Measurements from ENCODE around the gene ZNF512B. TPM values are rescaled to one million over a fixed set of nuclear protein-coding genes. Genes with fewer than 3 reads are reported as not detected.

ZNF512B gene
- total and polyA plus RNA-seq, 2 experiments from 2014 or later = 1.5 to 16.4 TPM

- no peaks in the 10 kb centered on the region for H3K9me3 ChIP-seq (ENCODE audit: low read depth)
- WGBS, 2 experiments (ENCODE audit: low coverage in 1 of 2, low lambda C conversion rate in 2 of 2, missing lambda C conversion rate in 2 of 2) = 68 to 70% methylated on average over 13 of the region's 13 CpGs
- peak overlapping the region; percentile 76 for H3K27ac ChIP-seq
- H3K79me2 ChIP-seq (ENCODE audit: insufficient read depth) = peaks cover 71% of the 10 kb centered on the region
- H3K27me3 ChIP-seq (replicated peaks; ENCODE audit: insufficient read depth) = no peaks in the 10 kb centered on the region
- H2AFZ ChIP-seq = no peak overlapping the region
- peak overlapping the region; percentile 87 for H3K4me2 ChIP-seq (ENCODE audit: unreplicated experiment)
- peaks cover 30% of the 10 kb centered on the region for H3K4me1 ChIP-seq (ENCODE audit: insufficient read depth)
- H3K36me3 ChIP-seq (ENCODE audit: low read depth) = no peaks in the 10 kb centered on the region
- H3F3A ChIP-seq (ENCODE audit: insufficient read depth) = peaks cover 9% of the 10 kb centered on the region
- H4K20me1 ChIP-seq (ENCODE audit: insufficient read depth) = no peaks in the 10 kb centered on the region; the same call in 1 of the 2 replicates
- no peaks in the 10 kb centered on the region for H3K9me2 ChIP-seq (ENCODE audit: insufficient read depth)
- DNase-seq = peak; percentile 24
- TF ChIP-seq EZH2phosphoT487 (IDR thresholded peaks at IDR 0.05; ENCODE audit: insufficient read depth, low read depth) (no peak), EZH2 (IDR thresholded peaks at IDR 0.05; ENCODE audit: insufficient read depth, poor library complexity, severe bottlenecking) (no peak)
- in situ Hi-C loops (cut with MboI) = no loop called here
- peak overlapping the region; percentile 92; the same call in 1 of the 2 replicates for H3K4me3 ChIP-seq
- peak overlapping the region; percentile 94 for H3K9ac ChIP-seq
Observed at GRCh38 chr20:63953764-63954429, 15.8 kb downstream of the ZNF512B start.

GRCh38 chr20:63952769-63953168 is 17.0 kb downstream of the ZNF512B start:
- no peaks in the 10 kb centered on the region for H3K9me3 ChIP-seq (ENCODE audit: low read depth)
- in situ Hi-C loops (cut with MboI) = no loop called here
- H3K27me3 ChIP-seq (replicated peaks; ENCODE audit: insufficient read depth) = no peaks in the 10 kb centered on the region
- DNase-seq = no peak
- no peak overlapping the region for H3K9ac ChIP-seq
- H3K9me2 ChIP-seq (ENCODE audit: insufficient read depth) = no peaks in the 10 kb centered on the region
- H2AFZ ChIP-seq = no peak overlapping the region
- no peaks in the 10 kb centered on the region for H3K36me3 ChIP-seq (ENCODE audit: low read depth)
- H3K79me2 ChIP-seq (ENCODE audit: insufficient read depth) = peaks cover 77% of the 10 kb centered on the region
- no peaks in the 10 kb centered on the region; the same call in 1 of the 2 replicates for H4K20me1 ChIP-seq (ENCODE audit: insufficient read depth)
- H3K27ac ChIP-seq = no peak overlapping the region
- WGBS, 2 experiments (ENCODE audit: low coverage in 1 of 2, low lambda C conversion rate in 2 of 2, missing lambda C conversion rate in 2 of 2) = 84 to 86% methylated on average over 14 of the region's 14 CpGs
- H3K4me1 ChIP-seq (ENCODE audit: insufficient read depth) = peaks cover 27% of the 10 kb centered on the region
- no peak for TF ChIP-seq EZH2 (IDR thresholded peaks at IDR 0.05; ENCODE audit: insufficient read depth, poor library complexity, severe bottlenecking)
- peaks cover 12% of the 10 kb centered on the region for H3F3A ChIP-seq (ENCODE audit: insufficient read depth)
- H3K4me2 ChIP-seq (ENCODE audit: unreplicated experiment) = no peak overlapping the region
- no peak overlapping the region for H3K4me3 ChIP-seq

- TF ChIP-seq EZH2 (IDR thresholded peaks at IDR 0.05; ENCODE audit: insufficient read depth, poor library complexity, severe bottlenecking) = no peak
- Histone ChIP-seq H4K20me1 (ENCODE audit: insufficient read depth) (no peaks in the 10 kb centered on the region; the same call in 1 of the 2 replicates), H3K9ac (no peak overlapping the region), H3K36me3 (ENCODE audit: low read depth) (no peaks in the 10 kb centered on the region), H2AFZ (no peak overlapping the region), H3K27me3 (replicated peaks; ENCODE audit: insufficient read depth) (no peaks in the 10 kb centered on the region), H3K9me3 (ENCODE audit: low read depth) (no peaks in the 10 kb centered on the region), H3K4me1 (ENCODE audit: insufficient read depth) (peaks cover 23% of the 10 kb centered on the region; the same call in 1 of the 2 replicates), H3K27ac (no peak overlapping the region), H3K9me2 (ENCODE audit: insufficient read depth) (no peaks in the 10 kb centered on the region), H3K79me2 (ENCODE audit: insufficient read depth) (peaks cover 83% of the 10 kb centered on the region), H3K4me3 (no peak overlapping the region), H3F3A (ENCODE audit: insufficient read depth) (peaks cover 12% of the 10 kb centered on the region), H3K4me2 (ENCODE audit: unreplicated experiment) (no peak overlapping the region)
- in situ Hi-C loops (cut with MboI) = no loop called here
- no peak for DNase-seq
- WGBS, 2 experiments (ENCODE audit: low coverage in 1 of 2, low lambda C conversion rate in 2 of 2, missing lambda C conversion rate in 2 of 2) = 59 to 61% methylated on average over 10 to 14 of the region's 15 CpGs
Observed at GRCh38 chr20:63952210-63952535, 17.6 kb downstream of the ZNF512B start.

GRCh38 chr20:63951398-63952209 is 18.1 kb downstream of the ZNF512B start:
- H3K36me3 ChIP-seq (ENCODE audit: low read depth) = no peaks in the 10 kb centered on the region
- no peaks in the 10 kb centered on the region; the same call in 1 of the 2 replicates for H4K20me1 ChIP-seq (ENCODE audit: insufficient read depth)
- H3K9me3 ChIP-seq (ENCODE audit: low read depth) = no peaks in the 10 kb centered on the region
- H3K4me1 ChIP-seq (ENCODE audit: insufficient read depth) = peaks cover 23% of the 10 kb centered on the region; the same call in 1 of the 2 replicates
- 67 to 72% methylated on average over 16 to 17 of the region's 17 CpGs for WGBS, 2 experiments (ENCODE audit: low coverage in 1 of 2, low lambda C conversion rate in 2 of 2, missing lambda C conversion rate in 2 of 2)
- DNase-seq = no peak
- H3K9ac ChIP-seq = no peak overlapping the region
- no peak overlapping the region for H3K4me3 ChIP-seq
- no peak overlapping the region for H3K27ac ChIP-seq
- in situ Hi-C loops (cut with MboI) = no loop called here
- no peak overlapping the region for H2AFZ ChIP-seq
- peaks cover 89% of the 10 kb centered on the region for H3K79me2 ChIP-seq (ENCODE audit: insufficient read depth)
- H3K9me2 ChIP-seq (ENCODE audit: insufficient read depth) = no peaks in the 10 kb centered on the region
- peaks cover 12% of the 10 kb centered on the region for H3F3A ChIP-seq (ENCODE audit: insufficient read depth)
- no peaks in the 10 kb centered on the region for H3K27me3 ChIP-seq (replicated peaks; ENCODE audit: insufficient read depth)
- TF ChIP-seq EZH2phosphoT487 (IDR thresholded peaks at IDR 0.05; ENCODE audit: insufficient read depth, low read depth) = no peak
- TF ChIP-seq EZH2 (IDR thresholded peaks at IDR 0.05; ENCODE audit: insufficient read depth, poor library complexity, severe bottlenecking) = no peak
- no peak overlapping the region for H3K4me2 ChIP-seq (ENCODE audit: unreplicated experiment)
